Activated gamma-delta T cell treated with anti-CD3 and anti-CD28 coated beads, Interleukin-2, amount 50 U/mL, for 16 hours (primary cell): Measurements from ENCODE around the gene CACNA2D1.

Experiments
- DNase-seq: peaks from one replicate; pipeline ENCODE4 v3.0.0-alpha.2; 2020; ENCODE audit warnings: low read depth

CACNA2D1 gene

DNA sequence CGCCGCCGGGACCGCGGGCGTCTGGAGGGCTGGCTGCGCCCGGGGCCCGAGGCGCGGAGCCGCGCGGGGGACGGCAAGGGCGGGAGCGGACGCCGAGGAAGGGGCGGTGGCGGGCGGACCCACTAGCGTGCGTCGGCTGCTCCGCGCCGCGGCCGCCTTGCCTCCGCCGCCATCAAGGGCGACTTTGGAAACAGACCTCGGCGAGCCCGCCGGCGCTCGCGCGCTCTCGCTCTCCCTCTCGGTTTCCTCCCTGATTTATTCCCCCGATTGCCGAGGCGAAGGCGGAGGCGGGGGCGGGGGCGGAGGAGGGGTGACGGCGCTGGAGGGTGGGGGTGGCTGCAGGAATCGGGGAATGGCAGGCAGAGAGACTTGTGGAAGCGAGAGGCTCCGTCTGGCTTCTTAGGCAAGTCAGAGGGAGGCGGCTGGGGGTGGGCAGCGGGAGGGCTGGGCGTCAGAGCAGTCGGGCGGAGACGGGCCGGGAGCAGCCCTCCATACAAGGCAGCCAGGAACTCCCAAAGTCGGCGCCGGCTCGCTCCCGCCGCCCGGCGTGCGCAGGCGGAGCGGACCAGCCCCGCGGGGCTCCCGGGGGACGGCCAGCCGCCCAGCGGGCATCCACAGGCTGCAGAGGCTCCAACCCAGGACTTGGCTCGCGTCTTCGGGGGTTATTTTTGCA is at the start of gene CACNA2D1:
Gene CACNA2D1, minus strand, starts transcription at position 231 of the 673 bp plus-strand sequence.
- DNase-seq = no peak

DNA sequence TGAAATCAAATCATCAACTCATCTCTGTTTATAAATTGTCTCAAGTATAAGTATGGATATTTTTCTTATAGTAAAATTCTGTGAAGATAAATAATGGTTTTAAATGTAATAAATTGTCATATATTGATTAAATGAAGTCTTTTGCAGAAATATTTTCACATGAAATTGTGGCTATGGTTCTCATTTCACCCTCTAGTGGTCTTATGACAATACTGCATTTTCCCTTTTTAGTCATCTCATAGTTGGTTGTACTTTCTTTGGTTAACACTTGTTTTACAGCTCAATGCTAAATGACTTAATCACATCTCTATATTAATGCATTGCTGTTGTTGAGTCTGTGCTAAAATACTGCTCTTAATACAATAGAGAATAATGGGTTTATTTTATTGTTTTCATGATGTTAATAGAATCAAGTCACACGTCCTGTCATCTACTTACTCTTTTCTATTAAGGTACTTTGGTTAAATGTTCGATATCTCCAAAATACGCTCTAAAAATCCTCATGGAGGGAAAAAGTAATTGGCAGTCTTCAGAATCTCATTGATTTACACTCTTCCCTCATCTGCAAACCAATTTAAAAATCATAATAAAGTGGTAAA is 38.0 kb upstream of the CACNA2D1 start:
- DNase-seq = no peak

DNA sequence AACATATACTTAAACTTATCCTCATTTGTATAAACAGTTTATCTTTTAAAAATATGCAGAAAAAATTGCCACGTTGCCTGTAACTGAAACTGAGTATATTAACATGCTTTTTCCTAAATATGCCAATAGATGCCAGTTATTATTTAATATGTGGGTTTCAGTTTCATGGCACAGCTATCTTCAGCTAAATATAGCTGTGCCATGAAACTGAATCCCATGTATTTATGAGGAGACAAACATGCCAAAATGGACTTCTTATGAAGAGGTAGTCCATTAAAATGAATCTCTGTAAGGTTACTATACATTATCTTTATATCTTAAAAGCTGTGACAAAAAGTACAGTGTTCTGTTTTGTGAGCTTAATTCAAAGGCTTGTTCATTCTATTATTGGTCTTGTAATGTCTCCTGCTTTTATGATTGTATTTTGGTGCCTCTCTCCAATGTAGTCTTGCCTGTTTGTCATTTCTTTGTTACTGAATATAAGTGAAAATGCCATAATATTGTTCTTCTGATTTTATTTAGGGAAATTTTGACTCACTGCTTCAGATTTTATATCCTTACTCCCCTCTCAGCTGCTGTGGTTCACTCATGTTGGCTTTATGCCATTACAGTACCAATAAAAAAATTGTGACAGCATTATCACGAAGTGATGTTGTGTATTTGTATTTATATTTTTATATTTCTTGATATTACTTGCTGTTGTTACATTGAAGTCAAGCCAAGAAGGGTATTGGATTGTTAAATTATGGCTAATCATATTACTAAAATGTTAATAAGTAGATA is 34.3 kb upstream of the CACNA2D1 start:
- no peak for DNase-seq

DNA sequence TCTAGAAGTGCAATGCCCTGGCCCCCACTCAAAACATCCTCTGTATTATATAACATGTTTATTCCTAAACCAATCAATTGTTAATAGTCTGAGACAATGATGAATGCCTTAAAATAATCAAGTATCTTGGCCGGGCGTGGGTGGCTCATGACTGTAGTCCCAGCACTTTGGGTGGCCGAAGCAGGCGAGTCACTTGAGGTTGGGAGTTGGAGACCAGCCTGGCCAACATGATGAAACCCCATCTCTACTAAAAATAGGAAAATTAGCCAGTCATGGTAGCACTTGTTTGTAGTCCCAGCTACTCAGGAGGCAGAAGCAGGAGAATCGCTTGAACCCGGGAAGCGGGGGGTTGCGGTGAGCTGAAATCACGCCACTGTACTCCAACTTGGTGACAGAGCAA is 29.4 kb upstream of the CACNA2D1 start:
- no peak for DNase-seq

DNA sequence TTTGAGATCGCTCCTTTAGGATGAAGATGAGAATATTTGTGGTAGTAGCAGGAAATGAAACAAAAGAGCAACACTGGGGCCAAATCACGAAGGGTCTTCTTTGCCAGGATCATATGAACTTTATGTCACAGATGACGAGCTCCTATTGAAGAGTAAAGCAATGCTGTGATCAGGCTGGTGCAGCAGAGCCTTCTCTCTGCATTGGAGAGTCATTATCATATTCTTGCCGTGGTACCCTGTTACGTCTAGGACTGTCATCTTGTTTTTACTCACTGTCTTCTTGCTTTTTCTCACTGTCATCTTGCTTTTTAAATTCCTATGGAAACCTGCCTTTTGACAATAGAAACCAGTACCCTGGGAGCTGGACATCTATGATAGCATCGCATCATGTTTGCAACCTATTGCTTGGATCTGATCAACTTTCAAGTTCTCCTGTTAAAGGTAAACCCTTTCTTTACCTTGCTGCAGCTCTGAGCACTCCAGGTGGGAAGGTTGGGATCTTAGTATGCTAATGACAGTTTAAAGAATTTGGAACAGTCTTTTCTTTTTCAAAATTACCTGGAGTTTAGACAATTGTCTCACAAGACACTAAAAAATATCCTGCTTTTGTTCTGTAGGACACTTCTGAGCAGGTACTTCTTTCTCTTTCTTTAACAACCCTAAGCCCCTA is 27.9 kb upstream of the CACNA2D1 start:
- no peak for DNase-seq

DNA sequence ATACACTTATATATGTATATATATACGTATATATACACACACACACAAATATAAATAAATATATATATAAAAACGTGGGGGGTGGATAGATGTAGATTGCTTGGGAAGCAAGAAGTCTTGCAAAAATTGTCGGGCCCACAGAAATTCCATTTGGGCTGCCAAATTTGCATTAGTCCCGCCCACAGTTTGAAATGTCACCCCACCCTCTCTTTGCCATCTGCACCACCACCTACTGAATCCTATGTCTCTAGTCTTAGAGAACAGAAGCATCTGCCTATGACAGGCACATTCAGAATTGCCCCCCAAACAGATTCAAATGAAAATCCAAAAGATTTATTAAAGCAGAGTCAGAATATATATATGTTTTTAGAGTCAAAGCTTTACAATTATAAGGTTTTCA is 25.6 kb upstream of the CACNA2D1 start:
- no peak for DNase-seq

DNA sequence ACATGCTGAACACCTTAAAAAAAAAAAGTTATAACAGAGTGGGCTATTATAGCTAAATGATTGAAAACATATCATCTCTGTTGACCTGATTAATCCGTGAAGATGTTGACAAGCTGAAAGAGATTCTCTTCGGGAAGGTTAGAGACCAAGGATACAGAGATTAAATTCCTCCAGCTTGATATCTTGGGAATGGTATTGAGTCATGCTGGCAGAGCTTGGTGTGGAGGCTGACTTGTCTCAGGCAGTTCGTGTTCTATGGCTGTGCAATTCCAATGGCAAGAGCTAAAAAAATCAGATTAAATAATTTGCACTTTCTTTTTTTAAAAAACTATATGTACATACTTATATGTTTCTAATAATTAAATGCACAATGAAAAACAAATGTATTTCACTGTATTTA is 24.9 kb upstream of the CACNA2D1 start:
- DNase-seq = no peak

DNA sequence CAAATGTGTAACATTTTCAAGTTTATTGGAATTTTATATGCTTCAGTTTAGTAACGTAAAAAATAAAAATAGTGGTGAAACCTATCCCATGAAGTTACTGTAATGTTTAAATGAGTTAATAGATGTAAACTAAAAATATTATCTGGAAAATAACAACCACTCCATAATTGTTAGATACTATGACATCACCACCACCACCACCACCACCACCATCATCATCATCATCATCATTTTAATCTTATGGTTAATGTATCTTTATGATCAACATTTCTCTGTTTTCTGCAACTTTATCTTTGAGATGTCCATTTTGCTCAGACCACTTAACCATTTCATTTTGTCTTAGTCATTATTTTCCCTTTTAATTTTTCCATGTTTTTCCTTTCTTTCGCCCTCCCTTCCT is 23.4 kb upstream of the CACNA2D1 start:
- no peak for DNase-seq

DNA sequence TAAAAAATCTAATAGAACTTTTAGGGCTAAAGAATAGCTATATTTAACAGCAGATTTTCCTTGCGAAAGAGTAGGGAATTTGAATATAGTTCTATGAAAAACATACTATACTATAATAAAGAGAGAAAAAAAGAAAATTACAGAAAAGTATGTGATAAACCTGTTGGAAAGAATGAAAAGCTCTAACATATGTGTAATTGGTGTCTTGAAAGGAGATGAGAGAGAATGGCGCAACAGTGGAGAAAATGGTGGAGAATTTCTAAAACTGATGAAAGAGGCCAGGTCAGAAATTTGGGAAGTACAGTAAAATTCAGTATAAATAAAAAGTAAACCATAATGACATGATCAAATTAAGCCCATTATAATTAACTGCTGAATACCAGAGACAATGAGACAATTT is 20.8 kb upstream of the CACNA2D1 start:
- DNase-seq = no peak

DNA sequence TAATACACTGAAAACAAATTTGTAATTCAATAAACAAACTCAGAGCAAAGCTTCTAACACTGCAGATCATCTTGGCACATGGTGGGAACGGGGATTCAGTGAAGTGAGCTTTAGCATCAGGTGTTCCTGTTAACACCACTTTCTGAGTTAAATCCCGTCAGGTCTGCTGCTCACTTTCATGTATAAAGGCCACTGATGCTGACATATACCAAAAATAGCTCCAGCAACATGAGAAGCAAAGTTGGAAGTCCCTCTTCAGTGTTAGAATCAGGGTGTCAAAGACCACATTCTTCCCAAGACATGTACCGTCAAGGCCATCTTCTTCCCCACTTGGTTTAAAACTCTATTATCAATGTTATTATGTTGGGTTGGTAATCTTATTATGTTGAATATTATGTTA is 11.7 kb upstream of the CACNA2D1 start:
- no peak for DNase-seq

DNA sequence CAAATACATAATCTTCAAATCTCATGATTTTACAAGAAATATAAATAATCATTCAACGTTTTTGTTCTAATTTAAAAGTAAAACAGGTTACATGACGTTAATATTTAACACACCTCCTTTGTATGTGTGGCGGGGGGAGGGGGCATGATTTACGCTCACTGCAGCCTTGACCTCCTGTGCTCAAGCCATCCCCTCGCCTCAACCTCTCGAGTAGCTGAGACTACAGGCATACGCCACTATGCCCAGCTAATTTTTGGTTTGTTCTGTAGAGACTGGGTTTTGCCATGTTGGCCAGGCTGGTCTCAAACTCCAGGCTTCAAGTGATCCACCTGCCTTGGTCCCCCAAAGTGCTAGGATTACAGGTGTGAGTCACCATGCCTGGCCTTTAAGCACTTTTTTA is 7.2 kb upstream of the CACNA2D1 start:
- no peak for DNase-seq

DNA sequence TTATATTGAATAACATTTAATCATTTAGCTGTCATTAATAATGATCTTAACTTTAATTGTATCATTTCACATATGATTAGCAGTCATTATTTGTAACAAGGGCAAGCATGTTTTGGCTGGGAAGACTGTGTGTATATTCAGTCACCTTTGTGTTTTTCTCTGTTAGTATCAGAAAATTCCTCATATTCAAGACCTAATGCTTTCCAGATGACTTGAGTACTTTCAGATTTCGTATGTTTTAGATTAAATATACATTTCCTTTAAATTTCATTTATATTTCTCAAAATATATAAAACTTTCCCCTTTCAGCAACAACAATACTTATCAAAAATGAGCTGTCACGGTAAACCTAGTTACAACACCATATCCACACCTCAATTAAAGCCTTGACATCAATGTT is 6.3 kb upstream of the CACNA2D1 start:
- no peak for DNase-seq

DNA sequence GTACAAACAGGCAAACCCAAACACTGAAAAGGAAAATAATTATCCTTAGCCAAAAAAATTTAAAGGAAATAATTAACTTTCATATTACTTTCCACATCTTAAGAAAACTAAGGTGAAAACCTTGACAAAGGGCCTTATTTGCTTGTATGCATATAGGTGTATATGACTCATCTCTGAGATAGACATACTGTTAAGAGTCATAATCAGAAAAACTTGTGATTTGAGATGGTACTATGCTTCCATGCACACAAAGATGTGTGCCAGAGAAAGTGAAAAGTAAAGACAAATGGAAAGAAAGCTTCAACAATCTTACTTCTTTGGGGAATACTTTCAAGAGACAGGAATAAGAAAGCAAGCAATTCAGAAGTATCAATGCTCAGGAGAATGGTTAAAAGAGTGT is 3.3 kb upstream of the CACNA2D1 start:
- DNase-seq = no peak

DNA sequence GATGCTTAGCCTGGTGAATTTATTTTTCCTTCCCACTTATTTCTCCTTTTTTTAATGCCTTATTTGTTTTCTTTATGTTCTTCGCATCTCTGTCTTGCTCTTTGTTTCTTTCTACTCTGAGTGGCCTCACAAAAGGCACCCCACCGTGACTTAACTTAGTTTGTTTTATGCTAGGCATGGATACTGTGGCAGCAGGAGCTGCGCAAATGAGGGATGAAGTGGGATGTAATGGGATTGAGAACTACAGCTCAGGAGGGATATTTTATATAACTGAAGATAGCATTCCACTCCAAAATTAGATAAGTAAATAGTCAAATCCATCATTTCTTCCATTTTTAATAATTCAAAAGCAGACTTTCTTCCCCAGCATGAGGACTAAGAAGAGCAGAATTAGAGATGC is 1.7 kb upstream of the CACNA2D1 start:
- DNase-seq = no peak

DNA sequence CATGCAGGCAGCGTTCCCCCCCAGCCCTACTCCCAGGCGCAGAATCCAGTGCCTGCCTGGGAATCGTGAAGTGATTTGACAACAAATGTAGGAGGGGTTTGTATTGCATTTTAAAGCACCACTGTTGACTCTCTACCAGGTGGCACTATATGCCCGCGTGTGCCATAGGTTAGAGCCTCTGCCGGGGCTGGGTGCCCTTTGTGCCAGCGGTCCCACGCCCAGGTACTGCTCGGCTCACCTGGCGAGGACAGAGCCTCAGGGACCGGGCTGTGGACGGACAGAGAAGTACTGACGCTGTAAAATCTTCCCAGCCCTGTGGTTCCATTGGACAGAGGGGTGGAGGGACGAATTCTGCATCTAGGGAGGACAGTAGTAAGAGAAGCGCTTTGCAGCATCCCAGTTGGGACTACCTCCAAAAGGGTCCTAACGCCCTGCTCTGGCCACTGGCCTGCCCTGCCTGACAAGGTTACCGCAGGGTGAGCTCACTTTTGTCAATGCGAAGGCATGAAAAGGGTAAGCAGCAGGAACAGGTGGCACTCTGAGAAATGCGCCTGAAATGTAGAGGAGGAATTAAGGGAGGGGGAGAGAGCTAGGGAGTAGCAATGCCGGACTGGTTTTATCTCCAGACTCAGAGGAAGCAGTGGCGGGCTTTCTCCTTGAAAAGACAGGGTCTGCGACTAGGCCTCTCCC is 788 bp upstream of the CACNA2D1 start:
- no peak for DNase-seq

DNA sequence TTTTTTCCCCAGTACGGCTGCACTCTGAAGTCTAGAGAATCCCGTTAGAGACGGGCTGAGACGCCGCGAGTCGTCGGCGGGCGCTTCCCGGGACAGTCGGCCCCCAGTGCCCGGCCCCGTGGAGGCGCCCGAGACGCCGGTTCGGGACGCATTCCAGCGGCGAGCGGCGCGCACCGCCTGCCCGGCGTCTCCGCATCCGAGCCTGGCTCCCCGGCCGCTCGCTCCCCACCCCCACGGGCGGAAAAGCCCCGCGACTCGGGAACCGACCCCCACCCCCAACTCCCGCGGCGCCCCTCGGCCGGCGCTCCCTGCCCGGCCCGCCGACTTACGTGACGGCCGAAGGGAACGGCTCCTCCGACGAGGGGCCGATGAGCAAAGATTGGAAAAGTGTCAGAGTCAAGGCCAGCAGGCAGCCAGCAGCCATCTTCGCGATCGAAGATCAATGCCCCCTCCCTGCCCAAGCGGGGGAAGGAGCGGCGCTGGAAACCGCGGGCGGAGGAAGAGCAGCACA is 486 bp downstream of the CACNA2D1 start:
- DNase-seq = no peak

DNA sequence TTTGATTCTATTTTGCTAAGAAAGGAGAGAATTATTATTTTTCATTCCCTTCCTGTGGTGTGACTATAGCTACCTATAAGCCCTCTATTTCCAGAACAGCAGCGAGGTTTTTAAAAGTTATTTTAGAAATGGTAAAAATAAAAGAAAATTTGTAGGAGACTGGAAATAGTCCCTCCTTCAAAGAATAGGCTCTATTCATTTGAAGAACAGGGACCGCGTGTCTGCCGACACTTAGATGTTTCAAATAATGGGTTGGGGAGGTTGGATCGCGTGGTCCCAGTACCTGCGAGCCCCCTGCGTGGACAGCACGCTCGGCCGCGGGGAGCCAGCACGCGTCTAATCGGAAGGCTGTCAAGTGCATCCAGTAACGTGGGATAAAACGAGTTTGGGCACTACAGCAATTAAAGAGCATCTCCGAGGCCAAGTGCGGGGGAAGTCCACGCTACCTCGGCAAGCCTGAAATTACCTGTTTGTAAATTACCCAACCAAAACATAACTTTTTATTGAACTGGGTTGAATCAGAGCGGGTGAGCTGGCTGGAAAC is 1.0 kb downstream of the CACNA2D1 start:
- DNase-seq = no peak

DNA sequence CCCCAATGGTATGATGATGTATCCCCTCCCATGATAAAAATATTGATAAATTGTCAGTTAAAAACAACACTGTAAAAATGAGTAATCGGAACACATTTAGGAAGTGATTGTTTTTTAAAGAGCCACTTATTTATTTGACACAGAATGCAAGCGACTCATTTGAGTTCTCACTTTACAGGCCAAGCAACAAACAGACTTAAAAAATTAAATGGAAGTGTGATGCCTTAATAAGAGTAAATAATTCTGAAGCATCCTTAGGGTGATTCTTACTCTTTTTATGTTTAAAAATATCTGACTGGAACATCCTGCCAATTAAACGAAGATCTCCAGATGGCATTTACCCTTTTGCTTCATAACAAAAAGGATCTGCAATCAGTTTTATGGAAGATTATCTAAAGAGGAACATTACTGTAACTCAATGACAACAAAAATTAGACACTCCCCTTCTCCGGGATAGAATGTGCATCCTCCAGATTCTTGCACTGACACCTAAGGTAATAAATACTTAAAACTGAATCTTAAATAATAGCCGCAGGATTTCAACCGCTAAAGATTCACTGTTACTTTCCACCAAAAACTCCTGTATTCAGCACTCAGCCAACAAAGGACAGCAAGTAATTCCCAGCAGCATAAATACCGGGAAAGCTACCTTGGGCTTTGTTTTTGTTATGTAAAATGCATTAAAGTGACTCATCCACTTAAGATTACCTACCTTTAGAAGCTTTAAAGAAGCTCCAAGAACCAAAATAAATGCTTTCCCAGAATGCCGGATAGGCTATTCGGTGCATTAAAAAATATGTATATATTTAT is 1.7 kb downstream of the CACNA2D1 start:
- no peak for DNase-seq

DNA sequence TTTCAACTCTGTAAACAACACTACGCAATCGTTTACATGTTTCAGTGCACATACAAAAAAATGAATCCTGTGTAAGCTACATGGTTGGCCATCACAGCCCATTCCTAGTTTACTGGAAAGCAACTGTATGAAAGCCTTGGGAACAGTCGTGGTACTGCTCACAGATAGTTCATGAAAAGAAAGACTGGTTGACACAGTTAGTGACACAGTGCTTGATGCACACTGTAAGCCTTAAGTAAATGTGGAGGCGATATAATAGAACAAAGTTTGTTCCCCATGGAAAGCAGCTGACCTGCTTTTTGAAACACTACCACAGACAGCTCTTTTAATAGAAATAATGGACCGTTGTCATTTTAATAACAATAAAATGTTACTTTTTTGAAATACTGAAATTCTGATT is 5.1 kb downstream of the CACNA2D1 start:
- DNase-seq = no peak

DNA sequence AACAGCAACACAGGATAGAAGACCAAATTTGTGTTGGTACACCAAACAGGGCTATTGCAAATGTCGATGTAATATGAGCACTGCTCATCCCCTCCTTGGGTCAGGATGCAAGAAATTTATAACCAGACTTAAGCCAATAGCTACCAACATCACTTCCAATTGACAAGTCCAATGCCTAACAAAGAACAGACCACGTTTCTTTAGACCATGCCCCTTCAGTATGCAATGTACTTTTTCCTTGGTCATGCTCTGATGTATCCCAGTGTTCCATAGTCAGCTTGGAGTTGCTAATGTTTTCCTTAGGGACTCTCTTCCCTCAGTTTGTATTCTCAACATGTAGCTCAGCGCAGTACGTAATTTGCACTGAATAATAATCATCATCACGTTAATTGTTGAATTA is 7.8 kb downstream of the CACNA2D1 start:
- no peak for DNase-seq
